Activated CD4-positive, alpha-beta T cell treated with anti-CD3 and anti-CD28 coated beads, Interleukin-2, amount 10 ng/mL, durations not matched to agents 24 days and 14 days (primary cell): Measurements from ENCODE around the gene SYT7. TPM values are rescaled to one million over a fixed set of nuclear protein-coding genes. Genes with fewer than 3 reads are reported as not detected.

ENCODE experiments used
- DNase-seq: peaks from one replicate; pipeline ENCODE4 v3.0.0; 2022
- H3K27ac Mint-ChIP-seq: one replicate; pipeline ENCODE4 v1.8.0; 2022; ENCODE audit warnings: mild to moderate bottlenecking, mixed read lengths
- H3K27me3 Mint-ChIP-seq: one replicate; pipeline ENCODE4 v1.8.0; 2022; ENCODE audit warnings: mixed read lengths
- H3K36me3 Mint-ChIP-seq: one replicate; pipeline ENCODE4 v1.8.0; 2022; ENCODE audit warnings: low read depth, mild to moderate bottlenecking, mixed read lengths
- H3K4me1 Mint-ChIP-seq: one replicate; pipeline ENCODE4 v1.8.0; 2021; ENCODE audit warnings: mixed read lengths
- H3K4me3 Mint-ChIP-seq: one replicate; pipeline ENCODE4 v1.8.0; 2022; ENCODE audit warnings: mild to moderate bottlenecking, moderate library complexity, mixed read lengths
- H3K9me3 Mint-ChIP-seq: one replicate; pipeline ENCODE4 v1.8.0; 2021; ENCODE audit warnings: mixed read lengths
- intact Hi-C: fragments of 100-400 bp; cut with micrococcal nuclease; formaldehyde crosslinking; loops from one replicate; pipeline ENCODE4 v1.15.1; 2023
- total RNA-seq: library from RNA; stranded (reverse); gene quantifications from 2 replicates; pipeline ENCODE4 v1.2.3, GENCODE V29; 2022

Gene SYT7
- total RNA-seq, 1 donor from 2014 or later: 0.23 TPM

- DNase-seq: no peak
- Mint-ChIP-seq H3K27ac (no peak overlapping the region), H3K27me3 (peaks cover 56% of the 10 kb centered on the region), H3K36me3 (no peaks in the 10 kb centered on the region), H3K4me1 (peaks cover 12% of the 10 kb centered on the region), H3K9me3 (no peaks in the 10 kb centered on the region), H3K4me3 (no peak overlapping the region)
- intact Hi-C loops: no loop called here
Observed at GRCh38 chr11:61585115-61585514, 4.2 kb upstream of the SYT7 start.

DNA sequence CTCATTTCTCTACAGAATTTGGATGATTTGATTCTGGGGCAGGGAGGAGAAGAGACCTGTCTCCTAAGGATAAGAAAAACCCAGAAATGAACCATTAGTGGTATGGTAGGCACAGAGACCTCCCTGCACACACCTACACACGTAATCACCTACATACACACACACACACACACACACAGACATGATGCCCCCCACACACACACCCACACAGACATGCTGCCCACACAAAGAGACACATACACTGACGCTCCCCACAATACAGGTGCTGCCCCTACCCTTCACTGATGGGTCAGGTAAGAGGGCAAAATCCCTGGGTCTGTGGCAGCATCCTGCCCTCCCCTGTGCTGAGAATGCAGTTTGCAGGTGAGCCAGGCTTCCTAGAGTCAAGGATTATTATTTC, 1.1 kb upstream of the SYT7 start:
- Mint-ChIP-seq H3K4me1 (peaks cover 8% of the 10 kb centered on the region), H3K27ac (peak overlapping the region; percentile 48), H3K9me3 (no peaks in the 10 kb centered on the region), H3K36me3 (no peaks in the 10 kb centered on the region), H3K4me3 (peak overlapping the region; percentile 78), H3K27me3 (peaks cover 65% of the 10 kb centered on the region)
- no peak for DNase-seq
- intact Hi-C loops: loop anchor here (1.0 to 2.0 kb wide), 2 partner anchors 73 to 210 kb away; partner anchors contain the start of genes FEN1, LRRC10B and TMEM258

DNA sequence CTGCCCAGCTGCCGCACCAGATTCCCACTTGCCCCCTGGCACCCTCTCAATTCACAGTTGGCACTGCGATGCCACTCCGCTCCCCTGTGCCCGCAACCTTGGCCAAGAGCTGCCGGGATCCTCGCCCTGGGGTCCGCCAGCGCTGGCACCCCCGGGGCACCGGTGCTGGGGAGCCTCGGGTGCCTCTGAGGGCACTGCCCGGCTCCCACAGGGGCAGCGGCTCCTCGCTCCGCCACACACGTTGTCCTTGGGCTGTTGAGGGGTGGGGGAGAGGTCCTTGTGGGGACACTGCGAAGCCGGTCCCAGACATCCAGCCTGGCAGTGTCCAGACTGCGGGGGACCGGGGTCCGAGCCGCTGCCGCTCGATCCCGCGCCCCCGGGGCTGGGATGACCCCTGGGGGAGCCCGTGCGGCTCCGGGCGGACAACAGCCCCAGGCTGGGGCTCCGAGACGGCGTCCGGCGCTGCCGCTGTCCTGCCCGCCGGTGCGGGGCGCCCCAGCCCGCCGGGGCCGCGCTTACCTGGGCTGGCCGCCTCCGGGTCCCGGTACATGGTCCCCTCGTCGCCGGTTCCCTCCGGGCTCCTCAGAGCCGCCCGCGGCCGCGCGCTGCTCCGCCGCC, 496 bp downstream of the SYT7 start:
- peaks cover 8% of the 10 kb centered on the region for H3K4me1 Mint-ChIP-seq
- H3K4me3 Mint-ChIP-seq: peak overlapping the region; percentile 62
- intact Hi-C loops: loop anchor here (2.0 kb wide), 1 partner anchor 72 kb away; the partner anchor contains the start of gene LRRC10B

GRCh38 chr11:61579676-61580270, 1.1 kb downstream of the SYT7 start:
- peak overlapping the region; percentile 37 for H3K27ac Mint-ChIP-seq
- DNase-seq: peak; percentile 60
- H3K36me3 Mint-ChIP-seq: no peaks in the 10 kb centered on the region
- no peaks in the 10 kb centered on the region for H3K9me3 Mint-ChIP-seq
- intact Hi-C loops: loop anchor here (2.0 kb wide), 1 partner anchor 71 kb away; the partner anchor contains the start of gene LRRC10B
- H3K4me3 Mint-ChIP-seq: peak overlapping the region; percentile 62
- H3K27me3 Mint-ChIP-seq: peaks cover 50% of the 10 kb centered on the region
- peaks cover 8% of the 10 kb centered on the region for H3K4me1 Mint-ChIP-seq

More for the DNA sequence above, 496 bp downstream of the SYT7 start:
- H3K36me3 Mint-ChIP-seq: no peaks in the 10 kb centered on the region
- no peaks in the 10 kb centered on the region for H3K9me3 Mint-ChIP-seq
- DNase-seq: no peak
- H3K27me3 Mint-ChIP-seq: peaks cover 52% of the 10 kb centered on the region
- H3K27ac Mint-ChIP-seq: peak overlapping the region; percentile 37

- Mint-ChIP-seq H3K27ac (no peak overlapping the region), H3K4me3 (peak overlapping the region; percentile 62), H3K4me1 (peaks cover 8% of the 10 kb centered on the region), H3K36me3 (no peaks in the 10 kb centered on the region), H3K9me3 (no peaks in the 10 kb centered on the region), H3K27me3 (peaks cover 48% of the 10 kb centered on the region)
- no peak for DNase-seq
- intact Hi-C loops: no loop called here
Observed at GRCh38 chr11:61578819-61579675, 1.8 kb downstream of the SYT7 start.

GRCh38 chr11:61577383-61578118, 3.3 kb downstream of the SYT7 start:
- Mint-ChIP-seq H3K36me3 (no peaks in the 10 kb centered on the region), H3K4me3 (no peak overlapping the region), H3K4me1 (peaks cover 8% of the 10 kb centered on the region), H3K27ac (no peak overlapping the region), H3K27me3 (peaks cover 41% of the 10 kb centered on the region), H3K9me3 (no peaks in the 10 kb centered on the region)
- intact Hi-C loops: no loop called here
- DNase-seq: no peak

- H3K9me3 Mint-ChIP-seq: no peaks in the 10 kb centered on the region
- no peak overlapping the region for H3K27ac Mint-ChIP-seq
- DNase-seq: no peak
- intact Hi-C loops: no loop called here
- peaks cover 27% of the 10 kb centered on the region for H3K27me3 Mint-ChIP-seq
- H3K4me1 Mint-ChIP-seq: no peaks in the 10 kb centered on the region
- no peaks in the 10 kb centered on the region for H3K36me3 Mint-ChIP-seq
- H3K4me3 Mint-ChIP-seq: no peak overlapping the region
Observed at GRCh38 chr11:61575886-61576861, 4.7 kb downstream of the SYT7 start.

- H3K27me3 Mint-ChIP-seq: peaks cover 21% of the 10 kb centered on the region
- intact Hi-C loops: no loop called here
- H3K4me1 Mint-ChIP-seq: no peaks in the 10 kb centered on the region
- no peak overlapping the region for H3K4me3 Mint-ChIP-seq
- H3K9me3 Mint-ChIP-seq: no peaks in the 10 kb centered on the region
- H3K36me3 Mint-ChIP-seq: no peaks in the 10 kb centered on the region
- H3K27ac Mint-ChIP-seq: no peak overlapping the region
- no peak for DNase-seq
Observed at GRCh38 chr11:61574611-61575010, 6.3 kb downstream of the SYT7 start.

DNA sequence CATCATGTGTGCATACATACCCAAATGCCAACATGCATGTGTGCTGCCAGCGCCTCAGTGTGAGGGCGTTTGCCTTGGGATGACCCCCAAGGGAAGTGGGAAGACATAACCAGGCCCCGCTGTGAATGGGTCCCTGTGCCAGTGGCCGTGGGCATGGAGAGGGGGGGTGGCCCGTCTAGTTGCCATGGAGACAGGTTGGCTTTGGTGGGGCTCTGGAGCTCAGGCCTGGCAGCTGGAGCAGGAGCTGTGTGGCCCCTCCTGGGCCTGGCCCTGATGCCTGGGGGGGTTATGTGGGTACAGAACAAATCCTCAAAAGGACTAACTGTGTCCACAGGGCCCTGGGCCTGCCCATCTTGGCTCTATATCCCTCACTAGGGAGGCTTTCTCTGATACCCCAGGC, 8.0 kb downstream of the SYT7 start:
- Mint-ChIP-seq H3K4me1 (no peaks in the 10 kb centered on the region), H3K4me3 (no peak overlapping the region), H3K27ac (no peak overlapping the region), H3K9me3 (no peaks in the 10 kb centered on the region), H3K36me3 (no peaks in the 10 kb centered on the region), H3K27me3 (peaks cover 13% of the 10 kb centered on the region)
- intact Hi-C loops: no loop called here
- DNase-seq: no peak

- Mint-ChIP-seq H3K27me3 (peaks cover 10% of the 10 kb centered on the region), H3K36me3 (no peaks in the 10 kb centered on the region), H3K4me1 (no peaks in the 10 kb centered on the region), H3K27ac (no peak overlapping the region), H3K4me3 (no peak overlapping the region), H3K9me3 (no peaks in the 10 kb centered on the region)
- intact Hi-C loops: no loop called here
- DNase-seq: no peak
Observed at GRCh38 chr11:61571869-61572268, 9.0 kb downstream of the SYT7 start.

- H3K9me3 Mint-ChIP-seq: no peaks in the 10 kb centered on the region
- no peaks in the 10 kb centered on the region for H3K4me1 Mint-ChIP-seq
- no peak overlapping the region for H3K27ac Mint-ChIP-seq
- no peak for DNase-seq
- intact Hi-C loops: no loop called here
- H3K36me3 Mint-ChIP-seq: no peaks in the 10 kb centered on the region
- no peak overlapping the region for H3K4me3 Mint-ChIP-seq
- H3K27me3 Mint-ChIP-seq: peaks cover 10% of the 10 kb centered on the region
Observed at GRCh38 chr11:61571337-61571736, 9.5 kb downstream of the SYT7 start.

- Mint-ChIP-seq H3K36me3 (no peaks in the 10 kb centered on the region), H3K4me1 (no peaks in the 10 kb centered on the region), H3K9me3 (no peaks in the 10 kb centered on the region), H3K27me3 (peaks cover 12% of the 10 kb centered on the region), H3K27ac (no peak overlapping the region), H3K4me3 (no peak overlapping the region)
- DNase-seq: no peak
- intact Hi-C loops: no loop called here
Observed at GRCh38 chr11:61569701-61570100, 11.2 kb downstream of the SYT7 start.

- Mint-ChIP-seq H3K27me3 (peaks cover 12% of the 10 kb centered on the region), H3K4me1 (no peaks in the 10 kb centered on the region), H3K9me3 (no peaks in the 10 kb centered on the region), H3K4me3 (no peak overlapping the region), H3K27ac (no peak overlapping the region), H3K36me3 (no peaks in the 10 kb centered on the region)
- intact Hi-C loops: no loop called here
- no peak for DNase-seq
Observed at GRCh38 chr11:61569018-61569417, 11.9 kb downstream of the SYT7 start.
